Measurements from ENCODE around the gene RXFP2.

RXFP2 gene

DNA sequence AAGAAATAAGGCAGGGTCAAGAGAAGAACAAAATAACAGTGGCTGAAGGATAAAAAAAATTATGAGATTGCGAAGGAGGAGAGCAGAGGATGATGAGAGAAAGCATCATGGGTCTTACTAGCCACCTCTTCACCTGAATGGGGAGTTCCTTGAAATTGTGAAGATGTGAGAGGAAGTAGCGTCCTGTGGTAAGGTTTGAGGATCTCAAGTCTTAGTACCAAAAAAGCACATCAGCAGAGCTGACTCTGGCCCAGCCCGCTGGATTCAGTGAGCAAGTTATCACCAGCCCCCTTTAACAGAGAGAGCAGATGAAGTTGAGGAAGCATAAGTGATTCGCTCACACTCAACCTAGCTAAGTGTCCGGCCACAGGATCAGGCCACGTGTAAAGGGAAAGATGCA lies 61.8 kb downstream of the RXFP2 start:
- POLR2A ChIA-PET, result no interaction called here
- H3K4me3 ChIP-seq (ENCODE audit: low read depth, low read length), result no peak overlapping the region
- no peaks in the 10 kb centered on the region for H3K4me1 ChIP-seq (ENCODE audit: control insufficient read depth, insufficient read depth, low read length)
- no peaks in the 10 kb centered on the region for H3K36me3 ChIP-seq (ENCODE audit: control insufficient read depth in 2 of 2, insufficient read depth in 1 of 2, low read length in 2 of 2)
- no peaks in the 10 kb centered on the region for H3K9me3 ChIP-seq (ENCODE audit: control insufficient read depth, insufficient read depth, low read depth, low read length)
- H3K27ac ChIP-seq (ENCODE audit: extremely low read depth, low read depth, low read length), result no peak overlapping the region
- no peak for TF ChIP-seq ZNF324 (tag by site-specific recombination; IDR thresholded peaks at IDR 0.05)
- no peak for TF ChIP-seq ZNF350 (tag by site-specific recombination; IDR thresholded peaks at IDR 0.05)
- no peak for TF ChIP-seq ZNF354C (tag by site-specific recombination; IDR thresholded peaks at IDR 0.05; ENCODE audit: borderline replicate concordance, low read depth)
- TF ChIP-seq ZNF561 (tag by site-specific recombination; IDR thresholded peaks at IDR 0.05; ENCODE audit: borderline replicate concordance), result no peak
- TF ChIP-seq ZNF629 (tag by site-specific recombination; IDR thresholded peaks at IDR 0.05), result no peak
- TF ChIP-seq ZNF146 (tag by site-specific recombination; IDR thresholded peaks at IDR 0.05), result no peak
- no peak for TF ChIP-seq ZNF37A (tag by site-specific recombination; IDR thresholded peaks at IDR 0.05)
- no peak for TF ChIP-seq TCF7L2 (IDR thresholded peaks at IDR 0.05; ENCODE audit: borderline replicate concordance, low read depth, low read length)
- TF ChIP-seq ZNF19 (tag by site-specific recombination; IDR thresholded peaks at IDR 0.05; ENCODE audit: low read depth), result no peak
- TF ChIP-seq ZNF423 (tag by site-specific recombination; IDR thresholded peaks at IDR 0.05), result no peak
- no peak for TF ChIP-seq ZNF768 (tag by site-specific recombination; IDR thresholded peaks at IDR 0.05)
- no peak for TF ChIP-seq ZNF600 (tag by site-specific recombination; IDR thresholded peaks at IDR 0.05)
- TF ChIP-seq, protein P1, sequence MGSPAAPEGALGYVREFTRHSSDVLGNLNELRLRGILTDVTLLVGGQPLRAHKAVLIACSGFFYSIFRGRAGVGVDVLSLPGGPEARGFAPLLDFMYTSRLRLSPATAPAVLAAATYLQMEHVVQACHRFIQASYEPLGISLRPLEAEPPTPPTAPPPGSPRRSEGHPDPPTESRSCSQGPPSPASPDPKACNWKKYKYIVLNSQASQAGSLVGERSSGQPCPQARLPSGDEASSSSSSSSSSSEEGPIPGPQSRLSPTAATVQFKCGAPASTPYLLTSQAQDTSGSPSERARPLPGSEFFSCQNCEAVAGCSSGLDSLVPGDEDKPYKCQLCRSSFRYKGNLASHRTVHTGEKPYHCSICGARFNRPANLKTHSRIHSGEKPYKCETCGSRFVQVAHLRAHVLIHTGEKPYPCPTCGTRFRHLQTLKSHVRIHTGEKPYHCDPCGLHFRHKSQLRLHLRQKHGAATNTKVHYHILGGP (tag by site-specific recombination; IDR thresholded peaks at IDR 0.05), result no peak
- TF ChIP-seq ZNF670 (tag by site-specific recombination; IDR thresholded peaks at IDR 0.05; ENCODE audit: low read depth), result no peak
- TF ChIP-seq, protein P2, sequence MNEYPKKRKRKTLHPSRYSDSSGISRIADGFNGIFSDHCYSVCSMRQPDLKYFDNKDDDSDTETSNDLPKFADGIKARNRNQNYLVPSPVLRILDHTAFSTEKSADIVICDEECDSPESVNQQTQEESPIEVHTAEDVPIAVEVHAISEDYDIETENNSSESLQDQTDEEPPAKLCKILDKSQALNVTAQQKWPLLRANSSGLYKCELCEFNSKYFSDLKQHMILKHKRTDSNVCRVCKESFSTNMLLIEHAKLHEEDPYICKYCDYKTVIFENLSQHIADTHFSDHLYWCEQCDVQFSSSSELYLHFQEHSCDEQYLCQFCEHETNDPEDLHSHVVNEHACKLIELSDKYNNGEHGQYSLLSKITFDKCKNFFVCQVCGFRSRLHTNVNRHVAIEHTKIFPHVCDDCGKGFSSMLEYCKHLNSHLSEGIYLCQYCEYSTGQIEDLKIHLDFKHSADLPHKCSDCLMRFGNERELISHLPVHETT (tag by site-specific recombination; IDR thresholded peaks at IDR 0.05), result no peak
- TF ChIP-seq ZNF558 (tag by site-specific recombination; IDR thresholded peaks at IDR 0.05), result no peak
- CTCF ChIA-PET, result no interaction called here

DNA sequence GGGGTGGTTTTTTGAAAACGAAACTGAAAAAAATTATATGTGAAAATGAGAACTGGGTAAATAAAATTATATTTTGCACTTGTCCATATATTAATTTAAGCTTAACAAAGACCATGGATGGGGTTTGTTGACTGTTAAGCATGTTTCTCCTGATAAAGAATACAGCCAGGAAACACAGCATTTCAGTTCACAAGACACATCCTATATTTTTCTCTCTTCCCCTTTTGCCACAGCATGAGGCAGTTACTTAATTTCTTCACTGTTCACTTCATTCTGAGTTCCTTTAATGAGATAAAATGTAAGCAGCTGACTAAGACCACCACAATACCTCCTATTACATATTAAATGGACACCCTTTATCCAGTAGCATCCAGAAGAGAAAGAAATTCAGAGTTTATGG lies 64.0 kb downstream of the RXFP2 start:
- no peaks in the 10 kb centered on the region for H3K36me3 ChIP-seq (ENCODE audit: control insufficient read depth in 2 of 2, insufficient read depth in 1 of 2, low read length in 2 of 2)
- H3K4me3 ChIP-seq (ENCODE audit: low read depth, low read length), result no peak overlapping the region
- POLR2A ChIA-PET, result no interaction called here
- no peak overlapping the region for H3K27ac ChIP-seq (ENCODE audit: extremely low read depth, low read depth, low read length)
- CTCF ChIA-PET, result interaction anchor here (0.7 kb wide), 1 partner anchor 81 kb away, joined by 3 read pairs; no protein-coding TSS in a partner anchor
- H3K9me3 ChIP-seq (ENCODE audit: control insufficient read depth, insufficient read depth, low read depth, low read length), result no peaks in the 10 kb centered on the region
- no peaks in the 10 kb centered on the region for H3K4me1 ChIP-seq (ENCODE audit: control insufficient read depth, insufficient read depth, low read length)
- TF ChIP-seq, protein P3, sequence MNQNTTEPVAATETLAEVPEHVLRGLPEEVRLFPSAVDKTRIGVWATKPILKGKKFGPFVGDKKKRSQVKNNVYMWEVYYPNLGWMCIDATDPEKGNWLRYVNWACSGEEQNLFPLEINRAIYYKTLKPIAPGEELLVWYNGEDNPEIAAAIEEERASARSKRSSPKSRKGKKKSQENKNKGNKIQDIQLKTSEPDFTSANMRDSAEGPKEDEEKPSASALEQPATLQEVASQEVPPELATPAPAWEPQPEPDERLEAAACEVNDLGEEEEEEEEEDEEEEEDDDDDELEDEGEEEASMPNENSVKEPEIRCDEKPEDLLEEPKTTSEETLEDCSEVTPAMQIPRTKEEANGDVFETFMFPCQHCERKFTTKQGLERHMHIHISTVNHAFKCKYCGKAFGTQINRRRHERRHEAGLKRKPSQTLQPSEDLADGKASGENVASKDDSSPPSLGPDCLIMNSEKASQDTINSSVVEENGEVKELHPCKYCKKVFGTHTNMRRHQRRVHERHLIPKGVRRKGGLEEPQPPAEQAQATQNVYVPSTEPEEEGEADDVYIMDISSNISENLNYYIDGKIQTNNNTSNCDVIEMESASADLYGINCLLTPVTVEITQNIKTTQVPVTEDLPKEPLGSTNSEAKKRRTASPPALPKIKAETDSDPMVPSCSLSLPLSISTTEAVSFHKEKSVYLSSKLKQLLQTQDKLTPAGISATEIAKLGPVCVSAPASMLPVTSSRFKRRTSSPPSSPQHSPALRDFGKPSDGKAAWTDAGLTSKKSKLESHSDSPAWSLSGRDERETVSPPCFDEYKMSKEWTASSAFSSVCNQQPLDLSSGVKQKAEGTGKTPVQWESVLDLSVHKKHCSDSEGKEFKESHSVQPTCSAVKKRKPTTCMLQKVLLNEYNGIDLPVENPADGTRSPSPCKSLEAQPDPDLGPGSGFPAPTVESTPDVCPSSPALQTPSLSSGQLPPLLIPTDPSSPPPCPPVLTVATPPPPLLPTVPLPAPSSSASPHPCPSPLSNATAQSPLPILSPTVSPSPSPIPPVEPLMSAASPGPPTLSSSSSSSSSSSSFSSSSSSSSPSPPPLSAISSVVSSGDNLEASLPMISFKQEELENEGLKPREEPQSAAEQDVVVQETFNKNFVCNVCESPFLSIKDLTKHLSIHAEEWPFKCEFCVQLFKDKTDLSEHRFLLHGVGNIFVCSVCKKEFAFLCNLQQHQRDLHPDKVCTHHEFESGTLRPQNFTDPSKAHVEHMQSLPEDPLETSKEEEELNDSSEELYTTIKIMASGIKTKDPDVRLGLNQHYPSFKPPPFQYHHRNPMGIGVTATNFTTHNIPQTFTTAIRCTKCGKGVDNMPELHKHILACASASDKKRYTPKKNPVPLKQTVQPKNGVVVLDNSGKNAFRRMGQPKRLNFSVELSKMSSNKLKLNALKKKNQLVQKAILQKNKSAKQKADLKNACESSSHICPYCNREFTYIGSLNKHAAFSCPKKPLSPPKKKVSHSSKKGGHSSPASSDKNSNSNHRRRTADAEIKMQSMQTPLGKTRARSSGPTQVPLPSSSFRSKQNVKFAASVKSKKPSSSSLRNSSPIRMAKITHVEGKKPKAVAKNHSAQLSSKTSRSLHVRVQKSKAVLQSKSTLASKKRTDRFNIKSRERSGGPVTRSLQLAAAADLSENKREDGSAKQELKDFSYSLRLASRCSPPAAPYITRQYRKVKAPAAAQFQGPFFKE (tag by site-specific recombination; IDR thresholded peaks at IDR 0.05; ENCODE audit: borderline replicate concordance), result no peak
- TF ChIP-seq GLIS1 (tag by site-specific recombination; IDR thresholded peaks at IDR 0.05), result no peak
- TF ChIP-seq, protein P4, sequence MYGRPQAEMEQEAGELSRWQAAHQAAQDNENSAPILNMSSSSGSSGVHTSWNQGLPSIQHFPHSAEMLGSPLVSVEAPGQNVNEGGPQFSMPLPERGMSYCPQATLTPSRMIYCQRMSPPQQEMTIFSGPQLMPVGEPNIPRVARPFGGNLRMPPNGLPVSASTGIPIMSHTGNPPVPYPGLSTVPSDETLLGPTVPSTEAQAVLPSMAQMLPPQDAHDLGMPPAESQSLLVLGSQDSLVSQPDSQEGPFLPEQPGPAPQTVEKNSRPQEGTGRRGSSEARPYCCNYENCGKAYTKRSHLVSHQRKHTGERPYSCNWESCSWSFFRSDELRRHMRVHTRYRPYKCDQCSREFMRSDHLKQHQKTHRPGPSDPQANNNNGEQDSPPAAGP (tag by site-specific recombination; IDR thresholded peaks at IDR 0.05), result no peak
- TF ChIP-seq GFI1B (tag by site-specific recombination; IDR thresholded peaks at IDR 0.05), result no peak
- TF ChIP-seq, protein P5, sequence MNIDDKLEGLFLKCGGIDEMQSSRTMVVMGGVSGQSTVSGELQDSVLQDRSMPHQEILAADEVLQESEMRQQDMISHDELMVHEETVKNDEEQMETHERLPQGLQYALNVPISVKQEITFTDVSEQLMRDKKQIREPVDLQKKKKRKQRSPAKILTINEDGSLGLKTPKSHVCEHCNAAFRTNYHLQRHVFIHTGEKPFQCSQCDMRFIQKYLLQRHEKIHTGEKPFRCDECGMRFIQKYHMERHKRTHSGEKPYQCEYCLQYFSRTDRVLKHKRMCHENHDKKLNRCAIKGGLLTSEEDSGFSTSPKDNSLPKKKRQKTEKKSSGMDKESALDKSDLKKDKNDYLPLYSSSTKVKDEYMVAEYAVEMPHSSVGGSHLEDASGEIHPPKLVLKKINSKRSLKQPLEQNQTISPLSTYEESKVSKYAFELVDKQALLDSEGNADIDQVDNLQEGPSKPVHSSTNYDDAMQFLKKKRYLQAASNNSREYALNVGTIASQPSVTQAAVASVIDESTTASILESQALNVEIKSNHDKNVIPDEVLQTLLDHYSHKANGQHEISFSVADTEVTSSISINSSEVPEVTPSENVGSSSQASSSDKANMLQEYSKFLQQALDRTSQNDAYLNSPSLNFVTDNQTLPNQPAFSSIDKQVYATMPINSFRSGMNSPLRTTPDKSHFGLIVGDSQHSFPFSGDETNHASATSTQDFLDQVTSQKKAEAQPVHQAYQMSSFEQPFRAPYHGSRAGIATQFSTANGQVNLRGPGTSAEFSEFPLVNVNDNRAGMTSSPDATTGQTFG (tag by site-specific recombination; IDR thresholded peaks at IDR 0.05; ENCODE audit: borderline replicate concordance), result no peak
- TF ChIP-seq ZNF292 (tag by site-specific recombination; IDR thresholded peaks at IDR 0.05; ENCODE audit: borderline replicate concordance, low read depth), result no peak
- no peak for TF ChIP-seq ZNF621 (tag by site-specific recombination; IDR thresholded peaks at IDR 0.05)
